A673 (cell line): ENCODE measurements around the gene SCUBE3. TPM values are rescaled to one million over a fixed set of nuclear protein-coding genes. Genes with fewer than 3 reads are reported as not detected.

Source experiments
- BruUV-seq: library from RNA; stranded (reverse); fragments of 400-500 nt; replicated peaks from 2 replicates; lab custom pipeline; 2021; lab: Mats Ljungman, UMichigan
- CTCF ChIA-PET: fragments of 300-600 bp; sonication (Branson Sonifier 250); formaldehyde crosslinking; loops from one replicate; lab custom pipeline; 2022; ENCODE audit warnings: antibody characterized with exemption; lab: Charles Lee
- POLR2A ChIA-PET: fragments of 300-600 bp; sonication (Branson Sonifier 250); formaldehyde crosslinking; loops from one replicate; lab custom pipeline; 2022; ENCODE audit warnings: antibody characterized with exemption; ENCODE audit not compliant: low non-redundant PET; lab: Charles Lee
- DNase-seq: peaks from one replicate; pipeline ENCODE4 v3.0.0-alpha.2; 2015; ENCODE audit warnings: low spot score
- H3K27ac ChIP-seq: fragments of 200-600 bp; sonication (generic); 2 replicates; pipeline ENCODE4 v1.5.1; 2016; ENCODE audit warnings: mixed run types, low read depth, mild to moderate bottlenecking, mixed read lengths, antibody characterized with exemption, low read length; ENCODE audit not compliant: poor library complexity, severe bottlenecking
- H3K27me3 ChIP-seq: fragments of 200-600 bp; sonication (generic); replicated peaks from 2 replicates; pipeline ENCODE4 v1.6.1; 2017; ENCODE audit warnings: mixed run types, low read depth, mild to moderate bottlenecking, mixed read lengths, antibody characterized with exemption, low read length; ENCODE audit not compliant: insufficient read depth, poor library complexity
- H3K36me3 ChIP-seq: fragments of 200-600 bp; sonication (generic); 2 replicates; pipeline ENCODE4 v1.6.1; 2016; ENCODE audit warnings: mixed run types, mild to moderate bottlenecking, mixed read lengths, antibody characterized with exemption, low read length; ENCODE audit not compliant: insufficient read depth, poor library complexity, severe bottlenecking
- H3K4me1 ChIP-seq: fragments of 200-600 bp; sonication (generic); 2 replicates; pipeline ENCODE4 v1.6.1; 2017; ENCODE audit warnings: mixed run types, mild to moderate bottlenecking, mixed read lengths, antibody characterized with exemption, low read length; ENCODE audit not compliant: insufficient read depth, poor library complexity, severe bottlenecking
- H3K4me3 ChIP-seq: fragments of 200-600 bp; sonication (generic); 2 replicates; pipeline ENCODE4 v1.5.1; 2016; ENCODE audit warnings: low read depth, mixed run types, mild to moderate bottlenecking, mixed read lengths, low read length; ENCODE audit not compliant: poor library complexity, severe bottlenecking
- H3K9me3 ChIP-seq: fragments of 200-600 bp; sonication (generic); 2 replicates; pipeline ENCODE4 v1.6.1; 2016; ENCODE audit warnings: mixed run types, low read depth, mild to moderate bottlenecking, mixed read lengths, antibody characterized with exemption, low read length; ENCODE audit not compliant: poor library complexity, severe bottlenecking
- EZH2 ChIP-seq: fragments of 200-600 bp; sonication (generic); IDR thresholded peaks from 2 replicates; pipeline ENCODE4 v1.6.1; 2017; ENCODE audit warnings: borderline replicate concordance, low read depth, mild to moderate bottlenecking, mixed read lengths, antibody characterized with exemption, low read length; ENCODE audit not compliant: poor library complexity, severe bottlenecking
- intact Hi-C: fragments of 100-400 bp; cut with micrococcal nuclease; formaldehyde crosslinking; loops from one replicate; pipeline ENCODE4 v1.10.0; 2022; ENCODE audit not compliant: unreplicated experiment
- total RNA-seq: library from RNA; stranded (reverse); gene quantifications from 2 replicates; pipeline ENCODE4 v1.2.3, GENCODE V29; 2021
- TF ChIP-seq, protein P1 (sequence below): fragments of 300-800, 200-600 bp; sonication (generic); conservative IDR thresholded peaks from 2 replicates; pipeline ENCODE4 v1.5.1; 2017; ENCODE audit warnings: low read depth, mild to moderate bottlenecking, antibody characterized with exemption, low read length, moderate library complexity, mixed read lengths

The SCUBE3 gene
- total RNA-seq, 1 experiment from 2014 or later, result 0.04 TPM

- no peak for DNase-seq
- POLR2A ChIA-PET, result no interaction called here
- Histone ChIP-seq H3K9me3 (no peaks in the 10 kb centered on the region), H3K4me3 (no peak overlapping the region), H3K4me1 (no peaks in the 10 kb centered on the region), H3K27me3 (peaks cover 16% of the 10 kb centered on the region), H3K36me3 (no peaks in the 10 kb centered on the region), H3K27ac (no peak overlapping the region)
- BruUV-seq, result no TSS peak
- CTCF ChIA-PET, result no interaction called here
- TF ChIP-seq, protein P1, sequence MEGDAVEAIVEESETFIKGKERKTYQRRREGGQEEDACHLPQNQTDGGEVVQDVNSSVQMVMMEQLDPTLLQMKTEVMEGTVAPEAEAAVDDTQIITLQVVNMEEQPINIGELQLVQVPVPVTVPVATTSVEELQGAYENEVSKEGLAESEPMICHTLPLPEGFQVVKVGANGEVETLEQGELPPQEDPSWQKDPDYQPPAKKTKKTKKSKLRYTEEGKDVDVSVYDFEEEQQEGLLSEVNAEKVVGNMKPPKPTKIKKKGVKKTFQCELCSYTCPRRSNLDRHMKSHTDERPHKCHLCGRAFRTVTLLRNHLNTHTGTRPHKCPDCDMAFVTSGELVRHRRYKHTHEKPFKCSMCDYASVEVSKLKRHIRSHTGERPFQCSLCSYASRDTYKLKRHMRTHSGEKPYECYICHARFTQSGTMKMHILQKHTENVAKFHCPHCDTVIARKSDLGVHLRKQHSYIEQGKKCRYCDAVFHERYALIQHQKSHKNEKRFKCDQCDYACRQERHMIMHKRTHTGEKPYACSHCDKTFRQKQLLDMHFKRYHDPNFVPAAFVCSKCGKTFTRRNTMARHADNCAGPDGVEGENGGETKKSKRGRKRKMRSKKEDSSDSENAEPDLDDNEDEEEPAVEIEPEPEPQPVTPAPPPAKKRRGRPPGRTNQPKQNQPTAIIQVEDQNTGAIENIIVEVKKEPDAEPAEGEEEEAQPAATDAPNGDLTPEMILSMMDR, result no peak
- no peak for TF ChIP-seq EZH2
- intact Hi-C loops, result no loop called here
These were observed 4.7 kb downstream of the SCUBE3 start for GRCh38 chr6:35218456-35218855.

- TF ChIP-seq EZH2, result no peak
- TF ChIP-seq, protein P1, result no peak
- peaks cover 3% of the 10 kb centered on the region for H3K27me3 ChIP-seq
- H3K36me3 ChIP-seq, result no peaks in the 10 kb centered on the region
- intact Hi-C loops, result no loop called here
- H3K9me3 ChIP-seq, result no peaks in the 10 kb centered on the region
- BruUV-seq, result no TSS peak
- no peak overlapping the region for H3K4me3 ChIP-seq
- no peak for DNase-seq
- no peaks in the 10 kb centered on the region for H3K4me1 ChIP-seq
- POLR2A ChIA-PET, result no interaction called here
- CTCF ChIA-PET, result no interaction called here
- no peak overlapping the region for H3K27ac ChIP-seq
These were observed 6.0 kb downstream of the SCUBE3 start for GRCh38 chr6:35219683-35220326.

DNA sequence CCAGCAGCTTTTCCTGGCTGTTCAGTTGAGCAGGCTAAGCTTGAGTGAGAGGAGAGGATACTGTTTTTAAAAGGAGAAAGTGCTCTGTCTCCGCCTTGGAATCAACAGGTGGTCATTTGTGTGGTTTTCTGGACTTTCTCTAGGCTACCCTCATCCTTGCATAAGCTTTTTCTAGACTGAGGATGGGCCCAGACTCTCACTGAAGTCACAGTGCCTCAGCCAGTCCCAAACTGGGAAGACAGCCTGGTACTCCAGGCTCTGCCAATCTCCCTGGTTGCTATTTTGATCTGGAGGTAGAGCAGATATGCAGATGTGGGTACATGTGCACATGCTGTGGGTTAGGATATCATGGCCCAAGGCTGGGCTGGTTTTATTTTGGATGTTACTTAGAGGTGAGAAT is 7.0 kb downstream of the SCUBE3 start:
- POLR2A ChIA-PET, result no interaction called here
- no peak overlapping the region for H3K4me3 ChIP-seq
- no peak for DNase-seq
- no peaks in the 10 kb centered on the region for H3K27me3 ChIP-seq
- no TSS peak for BruUV-seq
- intact Hi-C loops, result no loop called here
- CTCF ChIA-PET, result no interaction called here
- no peaks in the 10 kb centered on the region for H3K4me1 ChIP-seq
- no peaks in the 10 kb centered on the region for H3K9me3 ChIP-seq
- TF ChIP-seq EZH2, result no peak
- no peaks in the 10 kb centered on the region for H3K36me3 ChIP-seq
- no peak overlapping the region for H3K27ac ChIP-seq

- H3K4me3 ChIP-seq, result no peak overlapping the region
- POLR2A ChIA-PET, result no interaction called here
- no peak for DNase-seq
- no peaks in the 10 kb centered on the region for H3K4me1 ChIP-seq
- TF ChIP-seq, protein P1, result no peak
- TF ChIP-seq EZH2, result no peak
- H3K27me3 ChIP-seq, result no peaks in the 10 kb centered on the region
- H3K9me3 ChIP-seq, result no peaks in the 10 kb centered on the region
- intact Hi-C loops, result no loop called here
- no TSS peak for BruUV-seq
- H3K36me3 ChIP-seq, result no peaks in the 10 kb centered on the region
- CTCF ChIA-PET, result no interaction called here
- no peak overlapping the region for H3K27ac ChIP-seq
These were observed 9.6 kb downstream of the SCUBE3 start for GRCh38 chr6:35223396-35223795.
